Inferior parietal cortex (tissue), 1 donor: Measurements from ENCODE around the gene MED13.
"Not testable (repeated sequence)": the region's sequence is repeated elsewhere in the genome, so short reads cannot be mapped to it uniquely, and the experiment has no call there.

Experiments used
- DNase-seq: peaks from one replicate; pipeline ENCODE4 v3.0.0-alpha.2; 2016; ENCODE audit errors: extremely low spot score

MED13 gene

DNA sequence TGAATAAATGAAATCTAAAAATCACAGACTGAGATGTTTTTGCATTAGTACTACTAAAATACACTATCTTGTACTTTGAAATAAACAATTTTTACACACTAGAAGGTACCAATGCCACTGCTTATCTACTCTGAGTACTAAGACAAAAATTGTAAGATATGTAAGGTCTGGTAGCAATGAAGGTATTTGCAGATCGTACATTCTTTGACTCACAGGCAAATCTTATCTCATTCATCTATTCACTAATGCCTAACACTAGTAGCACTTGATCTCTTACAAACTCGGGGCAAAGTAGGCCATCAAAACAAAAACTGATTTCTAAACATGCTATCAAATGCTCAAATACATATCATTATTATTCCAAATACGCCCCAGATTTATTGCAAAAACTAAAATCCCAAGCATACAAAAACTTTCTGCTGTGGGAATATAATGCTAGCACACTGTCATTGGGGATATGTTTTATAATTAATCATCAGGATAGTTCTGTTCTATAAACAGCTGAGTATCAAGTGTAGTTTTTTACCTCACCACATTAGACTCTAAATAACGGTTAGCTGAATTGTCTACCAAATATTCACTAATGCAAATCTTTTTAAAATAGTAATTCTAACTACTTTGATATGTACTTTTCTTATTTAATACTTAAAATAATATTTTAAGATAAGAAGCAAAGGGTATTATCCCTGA, 68.0 kb downstream of the MED13 start:
- DNase-seq = no peak

DNA sequence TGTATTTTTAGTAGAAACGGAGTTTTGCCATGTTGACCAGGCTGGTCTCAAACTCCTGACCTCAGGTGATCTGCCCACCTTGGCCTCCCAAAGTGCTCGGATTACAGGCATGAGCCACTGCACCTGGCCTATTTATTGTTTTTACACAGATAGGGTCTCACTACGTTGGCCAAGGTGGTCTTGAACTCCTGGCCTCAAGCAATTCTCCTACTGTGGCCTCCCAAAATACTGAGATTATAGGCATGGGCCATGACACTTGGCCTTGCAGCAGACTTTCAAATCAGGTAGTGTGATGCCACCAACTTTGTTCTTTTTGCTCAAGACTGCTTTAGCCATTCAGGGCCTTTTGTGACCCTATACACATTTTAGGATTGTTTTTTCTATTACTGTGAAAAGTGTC, 75.6 kb downstream of the MED13 start:
- DNase-seq = no peak

DNA sequence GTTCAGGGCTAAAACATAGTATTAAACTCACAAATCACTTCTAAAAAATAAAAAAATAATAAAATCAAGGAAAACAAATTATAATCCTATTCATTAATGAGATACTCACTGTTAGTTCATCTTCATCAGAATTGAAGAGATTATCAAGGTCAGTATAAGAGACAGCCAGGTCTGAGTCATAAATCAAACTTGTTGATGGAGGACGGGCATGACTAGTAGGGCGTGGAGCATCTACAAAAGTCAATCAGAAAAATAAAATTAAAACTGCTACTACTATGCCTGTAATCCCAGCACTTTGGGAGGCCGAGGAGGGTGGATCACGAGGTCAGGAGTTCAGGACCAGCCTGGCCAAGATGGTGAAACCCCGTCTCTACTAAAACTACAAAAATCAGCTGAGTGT, 78.2 kb downstream of the MED13 start:
- no peak for DNase-seq

DNA sequence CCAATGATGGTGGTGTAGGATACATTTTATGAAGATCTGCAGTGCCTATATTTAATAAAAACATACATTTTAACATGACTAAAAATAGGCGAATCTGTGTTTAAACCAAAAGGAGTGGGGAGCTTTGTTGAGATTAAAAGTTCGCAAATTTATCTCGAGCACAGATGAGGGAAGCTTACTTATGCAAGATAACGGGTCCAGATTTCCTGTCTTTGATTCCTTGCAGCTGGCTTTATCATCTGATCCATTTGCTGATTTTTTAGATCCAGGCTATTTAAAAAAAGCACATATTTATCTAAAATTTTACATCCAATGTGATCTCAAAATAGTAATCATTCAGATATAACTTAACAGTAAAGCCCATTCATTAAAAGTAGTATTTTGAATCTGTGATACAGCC, 80.3 kb downstream of the MED13 start:
- no peak for DNase-seq

DNA sequence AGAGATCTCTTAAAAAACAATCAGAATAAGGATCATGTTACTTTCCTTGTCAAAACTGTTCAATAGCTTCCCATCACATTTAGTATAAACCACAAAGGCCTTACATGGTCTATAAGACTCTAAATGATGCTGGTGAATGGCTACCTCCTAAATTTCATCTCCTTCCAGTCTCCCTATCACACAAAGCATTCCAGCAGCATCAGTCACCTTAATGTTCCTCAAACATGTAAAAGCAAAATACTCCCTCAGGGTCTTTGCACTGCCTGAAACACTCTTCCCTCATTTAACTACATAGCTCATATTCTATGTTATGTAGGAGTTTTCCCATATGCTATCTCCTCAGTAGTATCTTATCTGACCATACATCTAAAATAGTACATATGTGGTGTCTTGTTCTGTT, 83.8 kb downstream of the MED13 start:
- DNase-seq = no peak

DNA sequence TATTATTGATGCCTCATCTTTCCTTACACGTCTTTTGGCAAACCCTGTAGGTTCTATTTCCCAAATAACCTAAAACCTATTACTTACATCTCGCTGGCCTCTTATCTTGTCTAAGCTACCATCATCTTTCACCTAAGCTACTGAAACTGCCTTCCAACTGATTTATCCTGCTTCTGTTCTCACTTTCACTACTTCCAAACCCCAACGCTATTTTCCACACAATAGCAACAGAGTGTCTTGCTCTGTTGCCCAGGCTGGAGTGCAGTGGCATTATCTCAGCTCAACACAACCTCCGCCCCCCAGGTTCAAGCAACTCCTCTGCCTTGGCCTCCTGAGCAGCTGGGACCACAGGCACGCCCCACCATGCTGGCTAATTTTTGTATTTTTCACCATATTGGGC, 84.5 kb downstream of the MED13 start:
- DNase-seq = no peak

DNA sequence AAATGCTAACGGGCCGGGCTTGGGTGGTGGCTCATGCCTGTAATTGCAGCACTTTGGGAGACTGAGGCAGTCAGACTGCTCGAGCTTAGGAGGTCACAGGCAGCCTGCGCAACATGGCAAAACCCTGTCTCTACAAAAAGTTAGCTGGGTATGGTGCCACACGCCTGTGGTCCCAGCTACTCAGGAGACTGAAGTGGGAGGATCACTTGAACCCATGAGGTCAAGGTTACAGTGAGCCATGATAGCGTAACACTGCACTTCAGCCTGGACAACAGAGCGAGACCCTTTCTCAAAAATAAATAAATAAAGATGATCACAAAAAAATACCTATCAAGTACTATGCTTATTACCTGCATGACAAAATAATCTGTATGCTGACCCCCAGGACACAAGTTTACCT, 91.0 kb downstream of the MED13 start:
- no peak for DNase-seq

DNA sequence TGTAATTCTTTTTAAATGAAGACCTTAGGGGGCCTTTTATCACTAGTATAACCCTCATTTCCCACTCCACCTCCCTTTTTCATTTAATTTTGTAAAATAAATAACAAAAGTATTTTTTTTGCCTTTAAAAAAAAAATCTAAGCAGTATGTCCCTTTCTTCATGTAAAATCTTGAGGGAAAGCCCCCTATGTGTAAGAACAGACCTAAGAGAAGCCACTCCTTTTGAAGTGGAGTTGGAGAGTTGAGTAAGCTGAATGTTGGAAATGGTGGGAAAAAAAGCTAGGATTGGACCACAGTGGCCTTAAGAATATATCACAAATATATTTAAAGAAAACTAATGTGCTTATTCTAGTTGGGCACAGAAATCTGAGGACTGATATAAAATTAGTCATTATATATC, 92.8 kb downstream of the MED13 start:
- no peak for DNase-seq

DNA sequence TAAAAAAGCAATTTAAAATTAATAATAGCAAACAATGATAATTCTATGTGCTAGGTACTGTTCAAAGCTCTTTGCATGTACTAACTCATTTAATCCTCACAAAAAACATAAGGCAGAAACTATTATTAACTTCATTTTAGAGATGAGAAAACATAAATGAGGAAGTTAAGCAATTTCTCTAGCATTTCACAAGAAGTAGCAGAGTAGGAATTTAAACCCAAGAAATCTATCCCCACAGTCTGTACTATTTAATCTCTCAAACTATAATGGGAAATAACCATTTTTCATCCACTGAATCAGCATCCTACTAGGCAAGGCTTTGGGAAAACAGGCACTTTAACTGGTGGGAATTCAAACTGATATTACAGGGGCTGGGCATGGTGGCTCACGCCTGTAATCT, 95.0 kb downstream of the MED13 start:
- no peak for DNase-seq

DNA sequence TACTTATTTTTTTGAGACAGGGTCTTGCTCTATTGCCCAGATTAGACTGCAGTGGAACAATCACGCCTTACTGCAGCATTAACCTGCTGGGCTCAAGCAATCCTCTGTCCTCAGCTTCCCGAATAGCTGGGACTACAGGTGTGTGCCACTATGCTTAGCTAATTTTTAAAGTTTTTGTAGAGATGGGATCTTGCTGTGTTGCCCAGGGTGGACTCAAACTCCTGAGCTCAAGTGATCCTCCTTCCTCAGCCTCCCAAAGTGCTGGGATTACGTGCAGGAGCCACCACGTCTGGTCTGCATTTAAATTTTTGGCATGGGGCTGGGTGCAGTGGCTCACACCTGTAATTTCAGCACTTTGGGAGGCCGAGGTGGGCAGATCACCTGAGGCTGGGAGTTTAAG, 96.3 kb downstream of the MED13 start:
- no peak for DNase-seq

DNA sequence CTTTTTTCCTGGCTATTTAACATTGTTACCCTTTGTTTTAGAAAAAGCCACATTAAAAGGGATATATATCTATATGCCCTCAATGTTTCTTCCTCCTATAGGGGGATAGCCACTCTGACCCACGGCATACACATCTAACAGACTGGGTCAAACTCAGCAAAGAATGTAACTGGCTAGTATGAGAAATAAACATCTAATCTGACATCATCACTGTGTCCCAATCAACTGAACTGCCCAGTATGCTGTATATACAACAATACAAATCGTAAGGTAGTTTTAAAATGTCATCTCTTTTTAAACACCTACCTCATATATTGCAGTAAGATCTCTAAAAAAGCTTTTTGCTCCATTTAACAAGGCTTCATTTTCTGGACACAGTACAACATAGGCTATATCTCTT, 97.3 kb downstream of the MED13 start:
- DNase-seq = no peak

DNA sequence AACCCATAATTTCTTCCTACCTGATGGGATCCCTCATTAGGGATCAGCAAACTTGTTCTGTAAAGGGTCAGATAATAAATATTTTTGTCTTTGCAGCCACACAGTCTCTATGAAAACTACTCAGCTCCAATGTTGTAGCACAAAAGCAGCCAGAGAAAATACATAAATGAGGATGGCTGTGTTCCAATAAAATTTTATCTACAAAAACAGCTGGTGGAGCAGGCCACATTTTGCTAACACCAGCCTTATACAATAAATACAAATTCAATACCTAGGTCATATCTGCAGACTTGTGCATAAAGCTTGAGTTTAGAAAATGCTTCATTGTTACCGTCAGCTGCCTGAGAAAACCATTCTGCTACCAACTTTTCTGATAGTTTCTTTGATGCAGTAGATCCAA, 98.9 kb downstream of the MED13 start:
- DNase-seq = no peak

DNA sequence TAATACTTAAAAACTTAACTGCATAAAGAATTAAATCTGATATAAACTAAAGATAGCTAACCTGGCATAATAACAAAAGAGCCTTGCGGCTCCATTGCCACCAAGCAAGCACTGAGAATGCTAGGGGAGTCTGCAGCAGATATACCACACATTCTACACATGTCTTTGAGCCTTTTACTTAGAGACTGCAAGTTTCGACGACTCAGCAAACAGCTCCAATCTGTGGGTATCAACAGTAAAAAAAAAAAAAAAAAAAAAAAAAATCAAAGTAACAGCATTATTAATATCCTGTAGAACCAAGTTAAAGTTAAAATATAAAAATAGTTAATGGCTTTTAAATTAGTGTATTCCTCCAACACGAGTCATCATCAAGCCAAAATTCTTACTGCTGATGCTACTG, 109.5 kb downstream of the MED13 start:
- no peak for DNase-seq

DNA sequence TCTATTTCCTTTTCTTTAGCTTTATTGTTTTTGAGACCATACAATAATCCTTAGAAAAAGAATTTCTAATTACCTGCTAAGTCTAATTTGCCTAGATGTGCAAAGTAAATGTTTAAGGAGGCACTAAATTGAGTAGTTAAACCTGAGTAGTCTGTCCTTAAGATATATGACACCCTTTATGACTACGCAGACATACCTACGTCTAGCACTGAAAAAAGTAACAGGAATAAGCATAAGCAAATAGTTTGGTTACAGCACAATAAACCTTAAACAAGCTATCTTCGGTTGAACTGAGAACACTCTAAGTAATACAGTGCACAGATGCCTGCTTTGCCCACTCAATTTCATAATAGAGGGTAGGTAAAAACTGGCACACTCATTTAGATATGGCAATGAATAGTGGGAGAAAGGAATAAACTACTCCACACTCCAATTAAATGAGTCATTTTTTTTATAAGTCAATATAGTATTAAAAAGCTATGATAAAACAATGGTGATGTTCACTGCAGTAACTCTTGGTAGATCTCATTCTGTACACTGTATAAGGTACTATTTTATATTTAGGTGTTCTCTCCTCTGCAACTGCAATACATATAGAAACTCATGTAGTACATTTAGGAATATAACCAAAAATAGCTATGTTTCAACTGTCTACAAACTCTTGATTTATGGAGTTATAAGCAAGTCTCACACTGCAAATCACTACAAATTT, 117.6 kb downstream of the MED13 start:
- no peak for DNase-seq

DNA sequence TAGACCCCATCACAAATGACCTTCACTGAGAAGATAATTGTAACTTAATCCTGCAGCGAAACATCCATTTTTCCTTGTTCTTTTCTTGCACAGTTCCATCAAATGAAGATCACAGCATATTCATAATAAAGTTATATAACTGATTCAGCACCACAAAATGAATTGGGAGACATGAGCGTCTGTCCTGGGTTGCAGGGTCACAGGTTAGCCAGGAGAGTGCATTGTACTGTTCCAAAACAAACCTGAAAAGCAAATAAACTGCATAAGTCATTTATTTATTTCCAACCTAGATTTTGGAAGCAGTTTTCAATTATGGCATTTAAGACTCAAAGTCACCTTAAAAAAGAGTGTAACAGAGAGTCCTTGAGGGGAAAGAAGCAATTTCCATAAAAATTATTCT, 118.7 kb downstream of the MED13 start:
- no peak for DNase-seq

DNA sequence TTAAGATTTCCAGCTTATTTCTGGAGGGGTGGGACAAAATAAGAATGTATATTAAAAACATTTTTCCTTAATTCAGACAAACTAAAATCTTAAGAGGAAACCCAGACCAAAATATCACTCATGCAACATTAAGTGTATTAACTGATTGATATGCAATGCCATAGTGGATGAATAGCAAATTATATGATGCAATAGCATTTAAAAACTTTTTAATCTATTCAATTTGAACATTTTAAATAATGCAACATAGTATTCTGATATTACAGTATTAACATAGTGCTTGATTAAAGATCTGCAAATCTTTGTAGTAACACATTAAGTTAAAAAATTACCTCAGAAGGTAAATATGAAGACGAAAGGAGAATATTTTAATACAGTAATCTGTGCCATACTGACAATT, 122.0 kb downstream of the MED13 start:
- DNase-seq = no peak

DNA sequence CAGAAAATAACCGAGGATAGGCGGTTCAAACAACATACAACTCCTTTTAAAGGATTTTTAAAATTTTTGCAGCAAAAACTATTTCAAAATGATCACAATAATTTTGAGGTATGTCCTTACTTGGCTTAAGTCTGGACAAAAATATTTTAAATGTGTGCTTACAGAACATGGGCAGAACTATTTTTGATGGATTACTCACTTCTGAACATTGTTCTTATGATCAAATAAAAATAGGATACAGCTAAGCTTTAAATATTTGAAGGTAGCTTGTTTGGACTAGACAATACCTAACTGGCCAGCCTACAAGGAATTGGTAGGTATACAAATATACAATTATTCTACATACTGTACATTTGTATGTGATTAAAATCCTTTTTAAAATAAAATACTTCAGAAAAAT, 123.0 kb downstream of the MED13 start:
- DNase-seq = no peak

DNA sequence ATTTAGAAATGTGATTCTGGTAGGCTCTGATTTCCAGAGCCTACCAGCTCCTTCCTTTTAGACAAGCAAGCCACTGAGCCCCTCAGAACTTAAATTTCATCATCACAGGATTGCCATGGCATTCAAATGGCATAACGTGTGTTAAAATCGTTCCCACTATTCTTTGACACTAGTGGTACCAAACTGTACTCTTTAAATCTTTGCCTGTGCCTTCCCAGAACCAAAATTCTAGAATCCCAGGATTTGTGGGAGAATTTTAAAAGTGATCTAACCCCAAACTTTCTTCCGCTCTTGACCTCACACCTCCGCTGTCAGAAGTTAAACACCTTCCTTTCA, 137.0 kb downstream of the MED13 start:
- DNase-seq = no peak

DNA sequence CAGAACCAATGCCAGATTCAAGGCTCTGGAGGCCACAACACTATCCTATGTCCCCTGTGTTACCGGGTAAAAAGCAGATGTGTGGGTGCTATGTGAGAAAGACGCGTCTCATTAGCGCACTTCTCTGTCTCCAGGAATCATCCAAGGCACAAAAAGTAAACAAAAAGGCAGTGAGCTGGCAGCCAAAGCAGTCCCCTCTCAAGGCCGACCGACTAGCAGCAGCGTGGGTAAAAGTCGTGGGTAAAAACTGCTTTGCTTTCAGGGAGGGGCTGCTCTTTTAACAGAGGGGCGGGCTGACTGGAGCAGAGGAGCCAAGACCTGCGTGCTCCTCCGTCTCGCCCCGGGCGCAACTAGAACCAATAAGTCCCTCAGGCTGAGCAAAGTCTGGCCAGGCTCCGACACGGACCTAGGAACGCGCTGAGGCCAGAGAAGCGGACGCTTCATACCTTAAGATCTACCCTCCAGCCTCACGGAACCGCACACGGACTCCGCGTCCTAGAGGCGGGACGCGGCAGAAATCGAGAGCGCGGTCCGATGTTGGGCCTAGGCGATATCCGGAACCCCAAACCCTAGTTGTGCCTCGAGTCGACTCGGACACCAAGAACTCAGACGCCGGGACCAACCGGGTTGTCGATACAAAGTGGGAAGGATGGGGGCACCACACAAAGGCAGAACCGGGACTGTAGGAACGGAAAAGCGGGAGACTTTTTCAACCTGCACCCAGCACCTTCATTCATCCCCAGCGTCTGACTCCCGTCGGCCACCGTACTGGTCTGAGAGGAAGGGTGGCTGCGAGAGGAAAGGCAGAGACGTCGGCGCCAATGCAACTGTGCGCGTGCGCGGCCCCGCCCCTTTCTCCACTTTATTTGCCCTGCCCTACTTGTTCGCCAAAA, 137.6 kb downstream of the MED13 start, which contains the start of gene INTS2:
Gene INTS2, minus strand, starts transcription at position 775 of the 893 bp plus-strand sequence. CDS start 1,338 bp downstream, outside the sequence.
- DNase-seq = peak; percentile 97

DNA sequence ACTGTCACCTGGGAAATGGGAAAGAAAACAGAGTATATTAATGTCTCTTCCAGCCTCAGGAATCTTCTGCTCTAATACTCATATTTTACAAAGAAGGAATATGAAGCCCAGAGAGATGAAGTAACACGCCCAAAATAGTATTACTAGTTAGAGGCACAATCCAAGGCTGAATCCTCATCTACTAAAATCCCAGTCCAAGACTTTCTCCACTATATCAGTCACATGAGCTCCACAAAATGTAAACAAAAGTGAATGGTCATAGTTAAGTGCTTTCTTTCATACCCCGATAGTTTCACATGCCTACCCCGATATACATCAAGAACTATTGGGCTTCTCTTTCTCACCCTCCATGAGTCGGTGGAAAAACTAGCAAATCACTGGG, 138.3 kb downstream of the MED13 start:
- no peak for DNase-seq

DNA sequence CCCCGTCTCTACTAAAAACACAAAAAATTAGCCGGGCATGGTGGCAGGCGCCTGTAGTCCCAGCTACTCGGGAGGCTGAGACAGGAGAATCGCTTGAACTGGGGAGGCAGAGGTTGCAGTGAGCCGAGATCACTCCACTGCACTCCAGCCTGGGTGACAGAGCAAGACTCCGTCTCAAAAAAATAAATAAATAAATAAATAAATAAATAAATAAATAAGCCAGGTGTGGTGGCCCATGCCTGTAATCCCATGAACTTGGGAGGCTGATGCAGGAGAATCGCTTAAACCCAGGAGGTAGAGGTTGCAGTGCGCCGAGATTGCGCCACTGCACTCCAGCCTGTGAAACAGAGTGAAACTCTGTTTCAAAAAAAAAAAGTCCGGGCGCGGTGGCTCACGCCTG, 149.9 kb downstream of the MED13 start:
- not testable (repeated sequence) for DNase-seq

DNA sequence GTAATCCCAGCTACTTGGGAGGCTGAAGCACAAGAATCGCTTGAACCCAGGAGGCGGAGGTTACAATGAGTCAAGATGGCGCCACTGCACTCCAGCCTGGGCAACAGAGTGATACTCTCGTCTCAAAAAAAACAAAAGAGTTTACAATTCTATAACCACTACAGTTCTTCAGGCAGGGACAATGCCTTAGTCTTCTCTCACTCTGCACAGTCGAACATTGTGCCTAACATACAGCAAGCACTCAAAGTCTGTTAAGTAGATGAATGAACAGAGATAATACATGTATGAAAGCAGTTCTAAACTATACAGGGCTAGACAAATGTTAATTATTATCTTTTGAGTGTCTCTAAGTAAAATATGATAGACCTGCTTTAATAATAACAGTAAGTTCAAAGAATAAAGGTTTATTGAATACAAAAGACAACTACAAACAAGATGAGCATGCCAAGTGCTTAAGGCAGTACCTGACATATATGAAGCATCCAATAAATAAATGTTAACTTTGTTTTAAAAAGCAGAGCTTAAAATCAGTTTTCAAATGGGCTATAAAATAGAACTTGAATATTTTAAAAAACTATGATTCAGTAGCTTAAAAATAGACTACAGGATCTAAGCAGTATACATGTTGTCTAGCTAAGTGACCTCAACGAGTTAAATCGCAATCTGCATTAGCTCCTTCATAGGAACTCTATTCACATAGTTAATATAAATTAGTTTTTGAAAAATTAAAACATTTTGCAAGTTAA, 156.6 kb downstream of the MED13 start:
- no peak for DNase-seq
